ENCODE measurements around the gene LRMDA.

The LRMDA gene

DNA sequence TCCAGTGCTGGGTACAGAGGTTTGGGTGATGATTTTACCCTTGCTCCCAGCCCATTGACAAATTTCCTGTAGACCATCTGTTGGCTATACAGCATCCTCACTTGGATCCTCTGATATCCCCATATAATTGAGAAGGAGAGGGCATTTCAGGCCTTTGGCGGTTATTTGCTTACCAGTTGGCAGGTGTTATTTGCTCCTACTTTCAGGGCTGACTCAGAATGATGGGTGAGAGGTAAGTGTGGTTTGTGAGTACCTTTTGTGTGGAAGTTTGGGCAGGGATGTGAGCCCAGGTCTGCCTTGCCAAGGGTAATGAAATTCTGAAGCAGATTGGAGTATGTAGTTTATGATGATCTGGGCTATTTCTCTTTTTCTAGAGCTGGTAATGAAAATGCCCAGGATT is 93.6 kb downstream of the LRMDA start:
- H3K4me1 Mint-ChIP-seq: no peaks in the 10 kb centered on the region
- H3K4me3 Mint-ChIP-seq: no peak overlapping the region
- no peaks in the 10 kb centered on the region for H3K27me3 Mint-ChIP-seq
- CTCF ChIA-PET: no interaction called here
- no peak for DNase-seq
- H3K36me3 Mint-ChIP-seq: no peaks in the 10 kb centered on the region
- no peak overlapping the region for H3K27ac Mint-ChIP-seq
- H3K9me3 Mint-ChIP-seq: no peaks in the 10 kb centered on the region

GRCh38 chr10:75525646-75526045 is 94.2 kb downstream of the LRMDA start:
- no peaks in the 10 kb centered on the region for H3K9me3 Mint-ChIP-seq

DNA sequence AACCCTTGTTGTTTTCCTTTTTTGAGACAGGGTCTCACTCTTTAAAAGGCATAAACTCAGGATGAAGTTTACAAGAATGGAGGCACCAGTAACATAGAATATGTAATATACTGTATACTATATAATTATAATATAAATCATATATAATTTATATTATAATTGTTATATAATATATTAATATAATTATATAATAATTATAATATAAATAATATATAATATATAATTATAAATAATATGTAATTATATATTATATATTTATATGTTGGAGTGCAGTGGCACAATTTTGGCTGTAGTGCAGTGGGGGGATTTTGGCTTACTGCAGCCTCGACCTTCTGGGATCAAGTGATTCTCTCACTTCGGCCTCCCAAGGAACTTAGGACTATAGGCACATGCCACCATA is 96.1 kb downstream of the LRMDA start:
- CTCF ChIA-PET: no interaction called here
- no peaks in the 10 kb centered on the region for H3K36me3 Mint-ChIP-seq
- H3K4me3 Mint-ChIP-seq: no peak overlapping the region
- no peak overlapping the region for H3K27ac Mint-ChIP-seq
- no peaks in the 10 kb centered on the region for H3K9me3 Mint-ChIP-seq
- no peaks in the 10 kb centered on the region for H3K4me1 Mint-ChIP-seq
- no peaks in the 10 kb centered on the region for H3K27me3 Mint-ChIP-seq
- no peak for DNase-seq

More at GRCh38 chr10:75525646-75526045, 94.2 kb downstream of the LRMDA start:
- Mint-ChIP-seq H3K4me3 (no peak overlapping the region), H3K27me3 (no peaks in the 10 kb centered on the region), H3K4me1 (no peaks in the 10 kb centered on the region), H3K27ac (no peak overlapping the region), H3K36me3 (no peaks in the 10 kb centered on the region)
- no peak for DNase-seq
- CTCF ChIA-PET: no interaction called here

DNA sequence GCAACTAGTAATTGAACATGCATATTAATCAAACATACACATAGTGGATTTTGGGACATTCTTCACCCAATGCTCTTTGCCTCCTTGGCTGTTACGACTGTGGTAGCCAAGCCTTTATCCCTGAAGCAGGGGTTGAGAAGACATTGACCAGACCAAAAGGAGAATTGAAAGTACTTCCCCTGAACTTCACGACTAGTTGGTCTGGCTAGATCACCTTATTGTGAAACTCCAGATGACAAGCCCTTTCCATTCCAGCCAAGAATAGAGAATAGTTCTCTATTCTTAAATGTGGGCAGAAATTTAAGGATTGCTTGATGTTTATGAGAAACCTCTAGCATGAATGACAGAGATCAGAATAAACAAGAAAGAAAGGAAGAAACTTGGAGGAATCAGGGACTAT is 97.0 kb downstream of the LRMDA start:
- Mint-ChIP-seq H3K4me1 (no peaks in the 10 kb centered on the region), H3K27me3 (no peaks in the 10 kb centered on the region), H3K4me3 (no peak overlapping the region), H3K9me3 (no peaks in the 10 kb centered on the region), H3K27ac (no peak overlapping the region), H3K36me3 (no peaks in the 10 kb centered on the region)
- no peak for DNase-seq
- CTCF ChIA-PET: no interaction called here

DNA sequence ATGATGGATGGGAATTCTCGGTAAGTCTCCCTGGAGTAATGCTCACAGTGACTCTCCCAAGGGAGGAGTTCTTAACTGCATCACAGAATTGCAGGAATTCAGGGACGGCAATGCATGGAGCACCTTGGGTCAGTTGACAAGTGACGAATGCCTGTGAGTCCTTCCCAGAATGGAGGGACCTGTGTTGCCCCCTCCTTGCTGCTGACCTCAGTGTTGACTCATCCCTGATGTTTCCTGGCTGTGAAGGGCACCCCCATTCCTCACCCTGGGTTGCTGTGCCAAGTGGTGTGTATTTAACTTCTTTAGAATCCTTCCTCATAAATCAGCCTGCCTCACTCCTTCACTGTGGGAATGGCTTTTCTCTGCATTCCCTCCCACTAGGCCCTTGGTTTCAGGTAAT is 98.9 kb downstream of the LRMDA start:
- H3K27ac Mint-ChIP-seq: no peak overlapping the region
- H3K27me3 Mint-ChIP-seq: no peaks in the 10 kb centered on the region
- no peak for DNase-seq
- no peak overlapping the region for H3K4me3 Mint-ChIP-seq
- CTCF ChIA-PET: no interaction called here
- H3K36me3 Mint-ChIP-seq: no peaks in the 10 kb centered on the region
- H3K9me3 Mint-ChIP-seq: no peaks in the 10 kb centered on the region
- no peaks in the 10 kb centered on the region for H3K4me1 Mint-ChIP-seq

DNA sequence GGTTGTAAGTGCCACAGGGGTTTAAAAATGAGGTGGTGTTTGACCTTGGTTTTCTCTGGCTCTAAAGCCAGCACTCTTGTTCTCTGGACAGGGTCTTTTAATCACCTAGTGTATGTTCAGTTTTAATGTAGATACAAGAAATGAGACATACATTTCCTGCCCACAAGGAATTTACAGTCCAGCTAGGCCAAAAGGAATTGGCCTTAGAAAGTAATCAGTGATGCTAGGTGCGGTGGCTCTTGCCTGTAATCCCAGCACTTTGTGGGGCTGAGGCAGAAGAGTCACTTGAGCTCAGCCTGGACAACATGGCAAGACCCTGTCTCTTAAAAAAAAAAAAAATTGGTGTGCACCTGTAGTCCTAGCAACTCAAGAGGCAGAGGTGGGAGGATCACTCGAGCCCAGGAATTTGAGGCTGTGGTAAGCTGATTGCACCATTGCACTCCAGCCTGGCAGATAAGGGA is 100.2 kb downstream of the LRMDA start:
- Mint-ChIP-seq H3K4me1 (no peaks in the 10 kb centered on the region), H3K27me3 (no peaks in the 10 kb centered on the region), H3K9me3 (no peaks in the 10 kb centered on the region), H3K4me3 (no peak overlapping the region), H3K27ac (no peak overlapping the region), H3K36me3 (no peaks in the 10 kb centered on the region)
- no peak for DNase-seq
- CTCF ChIA-PET: no interaction called here

- no peak for DNase-seq
- Mint-ChIP-seq H3K4me3 (no peak overlapping the region), H3K9me3 (no peaks in the 10 kb centered on the region), H3K27ac (no peak overlapping the region), H3K36me3 (no peaks in the 10 kb centered on the region), H3K27me3 (no peaks in the 10 kb centered on the region), H3K4me1 (no peaks in the 10 kb centered on the region)
- CTCF ChIA-PET: interaction anchor here (0.7 kb wide), 1 partner anchor 847 kb away, joined by 3 read pairs; no protein-coding TSS in a partner anchor
Observed at GRCh38 chr10:75532253-75532924, 101.0 kb downstream of the LRMDA start.

GRCh38 chr10:75538144-75538543 is 106.7 kb downstream of the LRMDA start:
- Mint-ChIP-seq H3K27ac (no peak overlapping the region), H3K9me3 (no peaks in the 10 kb centered on the region), H3K36me3 (no peaks in the 10 kb centered on the region), H3K27me3 (peaks cover 3% of the 10 kb centered on the region), H3K4me3 (no peak overlapping the region), H3K4me1 (no peaks in the 10 kb centered on the region)
- CTCF ChIA-PET: no interaction called here
- DNase-seq: no peak

- Mint-ChIP-seq H3K27ac (no peak overlapping the region), H3K4me3 (no peak overlapping the region)
Observed at GRCh38 chr10:75538765-75539164, 107.3 kb downstream of the LRMDA start.

GRCh38 chr10:75540357-75540966 is 109.0 kb downstream of the LRMDA start:
- peaks cover 4% of the 10 kb centered on the region for H3K27me3 Mint-ChIP-seq
- H3K4me3 Mint-ChIP-seq: no peak overlapping the region
- CTCF ChIA-PET: no interaction called here
- no peak for DNase-seq
- H3K27ac Mint-ChIP-seq: no peak overlapping the region
- H3K9me3 Mint-ChIP-seq: no peaks in the 10 kb centered on the region
- H3K4me1 Mint-ChIP-seq: no peaks in the 10 kb centered on the region
- H3K36me3 Mint-ChIP-seq: no peaks in the 10 kb centered on the region

More at GRCh38 chr10:75538765-75539164, 107.3 kb downstream of the LRMDA start:
- no peak for DNase-seq
- CTCF ChIA-PET: interaction anchor here (0.6 kb wide), 1 partner anchor 12 kb away, joined by 3 read pairs; no protein-coding TSS in a partner anchor
- Mint-ChIP-seq H3K9me3 (no peaks in the 10 kb centered on the region), H3K36me3 (no peaks in the 10 kb centered on the region), H3K27me3 (peaks cover 4% of the 10 kb centered on the region), H3K4me1 (no peaks in the 10 kb centered on the region)

- DNase-seq: no peak
- no peak overlapping the region for H3K4me3 Mint-ChIP-seq
- H3K9me3 Mint-ChIP-seq: no peaks in the 10 kb centered on the region
- H3K27ac Mint-ChIP-seq: no peak overlapping the region
- H3K4me1 Mint-ChIP-seq: no peaks in the 10 kb centered on the region
- H3K27me3 Mint-ChIP-seq: peaks cover 4% of the 10 kb centered on the region
- CTCF ChIA-PET: no interaction called here
- no peaks in the 10 kb centered on the region for H3K36me3 Mint-ChIP-seq
Observed at GRCh38 chr10:75540981-75541380, 109.6 kb downstream of the LRMDA start.

- Mint-ChIP-seq H3K36me3 (no peaks in the 10 kb centered on the region), H3K27me3 (peaks cover 4% of the 10 kb centered on the region), H3K4me1 (no peaks in the 10 kb centered on the region), H3K27ac (no peak overlapping the region), H3K9me3 (no peaks in the 10 kb centered on the region), H3K4me3 (no peak overlapping the region)
- CTCF ChIA-PET: no interaction called here
- DNase-seq: no peak
Observed at GRCh38 chr10:75541411-75541810, 110.0 kb downstream of the LRMDA start.

- Mint-ChIP-seq H3K4me3 (no peak overlapping the region), H3K4me1 (no peaks in the 10 kb centered on the region), H3K27me3 (peaks cover 4% of the 10 kb centered on the region), H3K27ac (no peak overlapping the region), H3K36me3 (no peaks in the 10 kb centered on the region), H3K9me3 (no peaks in the 10 kb centered on the region)
- no peak for DNase-seq
- CTCF ChIA-PET: no interaction called here
Observed at GRCh38 chr10:75542084-75542483, 110.7 kb downstream of the LRMDA start.

DNA sequence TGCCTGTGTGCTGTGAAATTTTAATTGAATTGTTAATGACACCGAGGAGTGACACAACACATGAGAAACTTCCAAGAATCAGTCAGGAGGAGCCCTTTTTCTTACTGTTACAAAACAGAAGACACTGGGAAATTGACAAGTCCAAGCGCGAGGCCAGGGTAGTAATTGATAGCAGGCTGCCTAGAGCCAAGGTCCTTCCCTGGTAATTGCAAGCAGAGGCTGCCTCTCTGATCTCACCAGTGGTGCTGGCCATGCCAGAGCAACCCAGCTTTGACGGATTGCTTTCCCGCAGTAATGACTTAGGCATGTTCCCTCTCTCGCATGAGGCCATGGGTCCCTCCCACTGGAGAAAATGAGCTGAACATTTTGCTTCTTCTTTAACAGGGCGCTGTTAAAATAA is 111.5 kb downstream of the LRMDA start:
- Mint-ChIP-seq H3K27me3 (peaks cover 4% of the 10 kb centered on the region), H3K36me3 (no peaks in the 10 kb centered on the region), H3K9me3 (no peaks in the 10 kb centered on the region), H3K4me3 (no peak overlapping the region), H3K4me1 (no peaks in the 10 kb centered on the region), H3K27ac (no peak overlapping the region)
- CTCF ChIA-PET: no interaction called here
- no peak for DNase-seq

GRCh38 chr10:75544386-75544785 is 113.0 kb downstream of the LRMDA start:
- no peak for DNase-seq
- no peaks in the 10 kb centered on the region for H3K9me3 Mint-ChIP-seq
- peaks cover 4% of the 10 kb centered on the region for H3K27me3 Mint-ChIP-seq
- H3K4me3 Mint-ChIP-seq: no peak overlapping the region
- CTCF ChIA-PET: no interaction called here
- no peaks in the 10 kb centered on the region for H3K4me1 Mint-ChIP-seq
- H3K36me3 Mint-ChIP-seq: no peaks in the 10 kb centered on the region
- no peak overlapping the region for H3K27ac Mint-ChIP-seq
